GM21526 (cell line): ENCODE measurements around the gene BICRAL.
"Not testable (repeated sequence)": the region's sequence is repeated elsewhere in the genome, so short reads cannot be mapped to it uniquely, and the experiment has no call there.

Experiments used
- ATAC-seq: cut with Tn5 transposase; IDR thresholded peaks from one replicate; pipeline ENCODE4 v1.9.1; 2021; ENCODE audit warnings: moderate library complexity; ENCODE audit not compliant: unreplicated experiment, low FRiP score

Gene BICRAL

DNA sequence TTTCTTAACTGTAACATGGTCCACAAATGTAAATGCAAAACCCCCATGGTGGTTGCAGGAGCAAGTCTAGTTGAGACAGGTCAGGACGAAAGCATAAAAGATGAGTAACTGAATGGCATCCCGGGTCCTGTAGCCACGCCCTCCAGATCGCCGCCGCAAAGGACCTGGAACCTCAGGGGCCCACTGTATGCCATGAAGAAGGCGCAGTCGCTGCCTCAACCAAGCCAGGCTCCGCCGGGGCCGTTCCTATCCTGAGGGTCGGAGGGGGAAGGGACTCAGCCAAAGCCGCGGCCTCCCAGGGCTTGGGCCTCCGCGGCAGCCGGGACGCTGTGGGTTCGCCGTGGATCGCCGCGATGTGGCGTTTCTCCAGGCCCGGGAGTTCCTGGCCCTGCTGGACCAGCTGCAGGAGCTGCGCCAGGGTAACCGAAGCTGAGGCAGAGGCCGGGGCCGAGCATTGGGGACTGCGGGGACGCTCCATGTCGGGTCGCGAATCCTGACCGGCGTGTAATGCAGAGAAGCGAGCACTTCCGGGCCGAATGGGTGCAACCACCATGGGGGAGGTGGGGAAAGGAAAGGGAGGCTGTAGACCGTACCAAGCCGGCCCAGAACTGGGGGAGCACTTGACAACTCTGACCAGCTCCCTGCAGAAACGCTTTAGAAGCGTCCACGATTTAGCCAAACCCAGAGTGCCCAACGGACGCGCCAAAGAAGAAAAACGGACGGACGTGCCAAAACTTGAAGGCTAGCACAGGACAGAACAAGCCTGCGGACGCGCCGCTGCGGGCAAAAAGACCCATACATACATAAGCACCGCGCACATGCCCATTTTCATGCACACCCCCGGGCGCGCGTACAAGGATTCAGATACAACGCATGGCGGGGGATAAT lies 108.7 kb downstream of the BICRAL start:
- peak; percentile 84 for ATAC-seq

GRCh38 chr6:42891199-42891722 lies 109.4 kb downstream of the BICRAL start:
- ATAC-seq, result no peak

GRCh38 chr6:42894041-42894828 lies 112.4 kb downstream of the BICRAL start:
- ATAC-seq, result not testable (repeated sequence)

DNA sequence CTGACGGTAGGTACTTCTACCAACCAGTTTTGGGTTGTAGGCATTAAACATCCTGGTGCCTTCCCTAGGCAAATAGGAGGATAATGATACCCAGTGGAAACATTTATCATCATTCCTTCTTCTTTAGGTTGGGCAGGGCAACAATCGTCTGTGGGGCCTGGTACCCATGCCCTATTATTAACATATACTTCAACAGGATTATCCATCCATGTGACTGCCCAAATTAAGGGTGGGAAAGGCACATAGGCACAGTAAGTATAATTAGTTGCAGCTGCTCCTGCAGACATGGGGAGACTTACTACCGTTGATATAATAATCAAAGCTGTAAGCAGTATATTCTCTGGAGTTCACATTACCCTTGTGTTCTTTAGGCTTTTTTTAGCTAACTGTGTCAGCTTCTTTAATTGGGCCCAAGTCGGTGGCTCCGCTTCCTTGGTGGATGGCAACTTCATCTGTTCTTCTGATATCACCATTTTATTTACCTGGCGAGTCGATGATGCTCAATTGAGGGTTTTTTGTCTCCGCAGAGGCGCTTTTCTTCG lies 114.4 kb downstream of the BICRAL start:
- ATAC-seq, result no peak

- no peak for ATAC-seq
Measured at GRCh38 chr6:42898891-42899361, 117.1 kb downstream of the BICRAL start.

- ATAC-seq, result no peak
Measured at GRCh38 chr6:42899871-42900270, 118.0 kb downstream of the BICRAL start.

DNA sequence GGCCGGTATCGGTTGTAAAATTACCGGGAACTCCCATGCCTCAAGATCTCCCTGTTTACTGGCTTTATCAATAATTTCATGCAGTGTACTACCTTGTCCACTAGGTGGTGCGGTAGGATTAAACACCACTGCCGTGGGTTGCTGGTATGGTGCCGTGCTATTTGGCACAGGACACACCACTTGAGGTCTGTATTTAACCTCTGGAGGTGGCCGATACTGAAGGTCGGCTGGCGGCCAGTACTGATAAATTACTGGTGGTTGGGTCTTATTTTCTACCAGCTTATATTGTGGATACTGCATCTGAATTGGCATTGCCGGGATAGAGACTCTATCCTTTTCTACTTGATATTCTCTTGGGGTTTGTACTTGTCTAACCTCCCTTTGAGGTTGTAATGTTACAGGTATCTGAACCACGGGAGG lies 119.7 kb downstream of the BICRAL start:
- ATAC-seq, result peak; percentile 53

DNA sequence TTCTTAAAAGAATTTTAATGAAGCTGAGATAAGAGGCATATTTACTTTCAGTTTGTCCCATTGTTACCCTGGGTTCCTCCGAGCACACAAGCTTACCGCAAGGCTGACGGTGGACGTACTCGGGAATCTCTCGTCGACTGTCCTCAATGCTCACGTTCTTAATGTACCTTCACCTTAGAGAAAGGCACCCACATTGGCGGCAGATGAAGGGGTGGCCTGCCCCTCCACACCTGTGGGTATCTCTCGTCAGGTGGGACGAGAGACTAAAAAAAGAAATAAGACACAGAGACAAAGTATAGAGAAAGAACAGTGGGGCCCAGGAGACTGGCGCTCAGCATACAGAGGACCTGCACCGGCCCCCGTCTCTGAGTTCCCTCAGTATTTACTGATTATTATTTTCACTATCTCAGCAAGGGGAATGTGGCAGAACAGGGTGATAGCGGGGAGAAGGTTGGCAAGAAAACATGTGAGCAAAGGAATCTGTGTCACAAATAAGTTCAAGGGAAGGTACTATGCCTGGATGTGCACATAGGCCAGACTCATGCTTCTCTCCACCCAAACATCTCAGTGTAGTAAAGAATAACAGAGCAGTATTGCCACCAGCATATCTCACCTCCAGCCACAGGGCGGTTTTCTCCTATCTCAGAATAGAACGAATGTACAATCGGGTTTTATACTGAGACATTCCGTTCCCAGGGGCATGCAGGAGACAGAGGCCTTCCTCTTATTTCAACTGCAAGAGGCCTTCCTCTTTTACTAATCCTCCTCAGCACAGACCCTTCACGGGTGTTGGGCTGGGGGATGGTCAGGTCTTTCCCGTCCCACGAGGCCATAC lies 120.8 kb downstream of the BICRAL start:
- ATAC-seq, result not testable (repeated sequence)

GRCh38 chr6:42904467-42904866 lies 122.6 kb downstream of the BICRAL start:
- no peak for ATAC-seq

GRCh38 chr6:42907336-42907735 lies 125.5 kb downstream of the BICRAL start:
- no peak for ATAC-seq

DNA sequence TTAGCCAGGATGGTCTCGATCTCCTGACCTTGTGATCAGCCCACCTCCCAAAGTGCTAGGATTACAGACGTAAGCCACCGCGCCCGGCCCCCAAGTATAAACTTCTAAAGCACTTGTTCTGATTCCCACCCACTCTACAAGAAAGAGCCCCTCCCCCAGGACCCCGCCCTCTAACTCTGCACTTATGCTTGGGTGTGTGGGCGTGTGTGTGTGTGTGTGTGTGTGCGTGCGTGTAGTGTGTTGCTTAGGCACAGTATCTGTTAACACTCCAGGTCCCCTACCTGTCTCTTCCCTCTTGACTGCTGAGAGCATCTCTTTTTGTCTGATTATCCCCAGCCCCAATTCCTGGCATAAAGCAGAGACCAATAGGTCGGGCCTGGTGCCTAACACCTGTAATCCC lies 128.0 kb downstream of the BICRAL start:
- no peak for ATAC-seq

GRCh38 chr6:42911171-42912021 lies 129.5 kb downstream of the BICRAL start:
- no peak for ATAC-seq

GRCh38 chr6:42914546-42914945 lies 132.7 kb downstream of the BICRAL start:
- no peak for ATAC-seq

GRCh38 chr6:42915732-42916131 lies 133.9 kb downstream of the BICRAL start, which contains the start of gene PTCRA:
TSS of gene PTCRA (plus strand) at chr6:42916053. CDS start at chr6:42916070, 17 bp downstream.
- ATAC-seq, result no peak

- no peak for ATAC-seq
Measured at GRCh38 chr6:42916288-42916687, 134.4 kb downstream of the BICRAL start.
